Measurements from ENCODE around the gene CNTNAP5. TPM values are rescaled to one million over a fixed set of nuclear protein-coding genes. Genes with fewer than 3 reads are reported as not detected.

The CNTNAP5 gene
- total and polyA plus RNA-seq, 2 of the 13 experiments (the other 11 are each of a cell fraction or from before 2014, with no cell fraction given) = not detected

DNA sequence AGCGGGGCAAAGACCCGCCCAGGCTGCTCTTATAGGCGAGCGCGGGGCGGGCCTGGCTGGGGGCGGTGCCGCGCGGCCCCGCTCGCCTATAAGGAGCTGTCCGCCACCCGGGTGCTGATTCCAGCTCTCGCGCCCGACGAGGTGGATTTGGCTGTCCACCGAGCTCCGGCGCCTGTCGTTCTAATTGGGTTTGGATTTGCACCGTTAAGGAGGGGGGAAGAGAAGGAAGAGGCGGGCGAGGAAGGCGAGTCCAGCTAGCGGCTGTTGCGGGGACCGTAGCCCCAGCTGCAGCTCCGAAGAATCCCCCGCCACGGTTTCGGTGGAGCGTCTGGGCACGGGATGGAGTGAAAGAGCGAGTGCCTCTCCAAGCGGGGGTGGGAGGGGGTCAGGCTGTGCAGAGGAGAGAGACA is at the start of gene CNTNAP5 (continued):
- TF ChIP-seq, protein P1, sequence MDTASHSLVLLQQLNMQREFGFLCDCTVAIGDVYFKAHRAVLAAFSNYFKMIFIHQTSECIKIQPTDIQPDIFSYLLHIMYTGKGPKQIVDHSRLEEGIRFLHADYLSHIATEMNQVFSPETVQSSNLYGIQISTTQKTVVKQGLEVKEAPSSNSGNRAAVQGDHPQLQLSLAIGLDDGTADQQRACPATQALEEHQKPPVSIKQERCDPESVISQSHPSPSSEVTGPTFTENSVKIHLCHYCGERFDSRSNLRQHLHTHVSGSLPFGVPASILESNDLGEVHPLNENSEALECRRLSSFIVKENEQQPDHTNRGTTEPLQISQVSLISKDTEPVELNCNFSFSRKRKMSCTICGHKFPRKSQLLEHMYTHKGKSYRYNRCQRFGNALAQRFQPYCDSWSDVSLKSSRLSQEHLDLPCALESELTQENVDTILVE (CRISPR knock-in tag; IDR thresholded peaks at IDR 0.05) = no peak
- TF ChIP-seq SOX13 (IDR thresholded peaks at IDR 0.05) = no peak
- no peak for TF ChIP-seq SOX13 (CRISPR knock-in tag; conservative IDR thresholded peaks at IDR 0.05 in 1 of 2, IDR thresholded peaks at IDR 0.05 in 1 of 2)
- TF ChIP-seq, protein P2, sequence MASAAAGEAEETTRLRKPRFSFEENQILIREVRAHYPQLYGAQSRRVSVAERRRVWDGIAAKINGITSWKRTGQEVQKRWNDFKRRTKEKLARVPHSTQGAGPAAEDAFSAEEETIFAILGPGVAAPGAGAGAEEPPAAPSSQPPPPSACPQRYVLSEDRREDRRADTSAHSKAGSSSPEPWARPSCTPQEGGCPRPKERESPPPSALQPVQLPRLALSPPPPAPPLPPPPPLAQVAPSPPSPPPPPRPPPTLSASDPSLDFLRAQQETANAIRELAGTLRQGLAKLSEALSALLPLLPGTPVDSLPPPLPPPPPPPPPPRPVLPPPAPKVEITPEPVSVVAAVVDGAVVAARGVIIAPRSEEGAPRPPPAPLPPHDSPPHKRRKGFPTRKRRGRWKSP (CRISPR knock-in tag; IDR thresholded peaks at IDR 0.05) = no peak
- TF ChIP-seq KLF12 (CRISPR knock-in tag; IDR thresholded peaks at IDR 0.05; ENCODE audit: borderline replicate concordance) = no peak
- TF ChIP-seq TRIM24 (CRISPR knock-in tag; IDR thresholded peaks at IDR 0.05) = no peak
- TF ChIP-seq ZNF605 (CRISPR knock-in tag; IDR thresholded peaks at IDR 0.05) = no peak
- TF ChIP-seq ZNF12 (CRISPR knock-in tag; IDR thresholded peaks at IDR 0.05) = no peak
- TF ChIP-seq SALL1 (CRISPR knock-in tag; IDR thresholded peaks at IDR 0.05) = peak; percentile 51; the same call in 1 of the 2 replicates
- TF ChIP-seq WIZ (CRISPR knock-in tag; IDR thresholded peaks at IDR 0.05) = peak; percentile 84; the same call in 1 of the 2 replicates
- TF ChIP-seq EZH2 (conservative IDR thresholded peaks at IDR 0.05; ENCODE audit: low read depth, low read length) = no peak
- TF ChIP-seq DR1 (CRISPR knock-in tag; IDR thresholded peaks at IDR 0.05) = no peak
- no peak for TF ChIP-seq NFRKB (IDR thresholded peaks at IDR 0.05)
- TF ChIP-seq ZNF7 (CRISPR knock-in tag; IDR thresholded peaks at IDR 0.05) = no peak
- TF ChIP-seq HOXA7 (CRISPR knock-in tag; IDR thresholded peaks at IDR 0.05) = no peak
- TF ChIP-seq TOPORS (CRISPR knock-in tag; IDR thresholded peaks at IDR 0.05) = no peak
- TF ChIP-seq RAD21 (CRISPR knock-in tag; IDR thresholded peaks at IDR 0.05) = no peak
- TF ChIP-seq, protein P3, sequence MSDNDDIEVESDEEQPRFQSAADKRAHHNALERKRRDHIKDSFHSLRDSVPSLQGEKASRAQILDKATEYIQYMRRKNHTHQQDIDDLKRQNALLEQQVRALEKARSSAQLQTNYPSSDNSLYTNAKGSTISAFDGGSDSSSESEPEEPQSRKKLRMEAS (IDR thresholded peaks at IDR 0.05) = no peak
- TF ChIP-seq, protein P4, sequence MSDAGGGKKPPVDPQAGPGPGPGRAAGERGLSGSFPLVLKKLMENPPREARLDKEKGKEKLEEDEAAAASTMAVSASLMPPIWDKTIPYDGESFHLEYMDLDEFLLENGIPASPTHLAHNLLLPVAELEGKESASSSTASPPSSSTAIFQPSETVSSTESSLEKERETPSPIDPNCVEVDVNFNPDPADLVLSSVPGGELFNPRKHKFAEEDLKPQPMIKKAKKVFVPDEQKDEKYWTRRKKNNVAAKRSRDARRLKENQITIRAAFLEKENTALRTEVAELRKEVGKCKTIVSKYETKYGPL (CRISPR knock-in tag; IDR thresholded peaks at IDR 0.05) = no peak
- TF ChIP-seq ZNF451 (CRISPR knock-in tag; IDR thresholded peaks at IDR 0.05) = no peak
- no peak for TF ChIP-seq HDAC2 (CRISPR knock-in tag; IDR thresholded peaks at IDR 0.05)
- no peak for TF ChIP-seq PLRG1 (conservative IDR thresholded peaks at IDR 0.05)
- TF ChIP-seq, protein P5, sequence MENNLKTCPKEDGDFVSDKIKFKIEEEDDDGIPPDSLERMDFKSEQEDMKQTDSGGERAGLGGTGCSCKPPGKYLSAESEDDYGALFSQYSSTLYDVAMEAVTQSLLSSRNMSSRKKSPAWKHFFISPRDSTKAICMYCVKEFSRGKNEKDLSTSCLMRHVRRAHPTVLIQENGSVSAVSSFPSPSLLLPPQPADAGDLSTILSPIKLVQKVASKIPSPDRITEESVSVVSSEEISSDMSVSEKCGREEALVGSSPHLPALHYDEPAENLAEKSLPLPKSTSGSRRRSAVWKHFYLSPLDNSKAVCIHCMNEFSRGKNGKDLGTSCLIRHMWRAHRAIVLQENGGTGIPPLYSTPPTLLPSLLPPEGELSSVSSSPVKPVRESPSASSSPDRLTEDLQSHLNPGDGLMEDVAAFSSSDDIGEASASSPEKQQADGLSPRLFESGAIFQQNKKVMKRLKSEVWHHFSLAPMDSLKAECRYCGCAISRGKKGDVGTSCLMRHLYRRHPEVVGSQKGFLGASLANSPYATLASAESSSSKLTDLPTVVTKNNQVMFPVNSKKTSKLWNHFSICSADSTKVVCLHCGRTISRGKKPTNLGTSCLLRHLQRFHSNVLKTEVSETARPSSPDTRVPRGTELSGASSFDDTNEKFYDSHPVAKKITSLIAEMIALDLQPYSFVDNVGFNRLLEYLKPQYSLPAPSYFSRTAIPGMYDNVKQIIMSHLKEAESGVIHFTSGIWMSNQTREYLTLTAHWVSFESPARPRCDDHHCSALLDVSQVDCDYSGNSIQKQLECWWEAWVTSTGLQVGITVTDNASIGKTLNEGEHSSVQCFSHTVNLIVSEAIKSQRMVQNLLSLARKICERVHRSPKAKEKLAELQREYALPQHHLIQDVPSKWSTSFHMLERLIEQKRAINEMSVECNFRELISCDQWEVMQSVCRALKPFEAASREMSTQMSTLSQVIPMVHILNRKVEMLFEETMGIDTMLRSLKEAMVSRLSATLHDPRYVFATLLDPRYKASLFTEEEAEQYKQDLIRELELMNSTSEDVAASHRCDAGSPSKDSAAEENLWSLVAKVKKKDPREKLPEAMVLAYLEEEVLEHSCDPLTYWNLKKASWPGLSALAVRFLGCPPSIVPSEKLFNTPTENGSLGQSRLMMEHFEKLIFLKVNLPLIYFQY (CRISPR knock-in tag; IDR thresholded peaks at IDR 0.05; ENCODE audit: borderline replicate concordance) = 0 out of 2 replicates have a peak, but pooled peaks have one; percentile 23
- no peak for TF ChIP-seq RORA (CRISPR knock-in tag; IDR thresholded peaks at IDR 0.05)
- TF ChIP-seq ZNF317 (CRISPR knock-in tag; IDR thresholded peaks at IDR 0.05) = no peak
